ENCODE data around the gene GRIN2A.

GRIN2A gene

DNA sequence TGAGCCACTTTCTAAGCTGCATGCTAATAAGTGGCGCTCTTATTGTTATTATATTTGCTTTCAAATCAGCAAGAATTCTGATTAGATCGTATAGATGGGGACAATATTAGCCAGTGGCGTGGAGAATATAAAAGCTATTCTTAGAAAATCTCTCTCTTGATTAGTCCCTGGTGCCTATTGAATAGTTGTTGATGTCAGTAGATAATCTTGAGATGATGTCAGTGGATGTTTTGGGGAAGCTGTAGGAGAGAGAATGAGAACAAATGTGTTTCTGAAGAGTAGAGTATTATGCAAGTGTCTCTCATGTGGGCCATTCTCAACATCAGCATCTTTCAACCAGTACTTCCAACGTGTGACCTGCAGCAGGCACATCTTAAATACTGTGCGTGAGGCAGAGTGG, 445.7 kb downstream of the GRIN2A start:
- DNase-seq, result no peak

DNA sequence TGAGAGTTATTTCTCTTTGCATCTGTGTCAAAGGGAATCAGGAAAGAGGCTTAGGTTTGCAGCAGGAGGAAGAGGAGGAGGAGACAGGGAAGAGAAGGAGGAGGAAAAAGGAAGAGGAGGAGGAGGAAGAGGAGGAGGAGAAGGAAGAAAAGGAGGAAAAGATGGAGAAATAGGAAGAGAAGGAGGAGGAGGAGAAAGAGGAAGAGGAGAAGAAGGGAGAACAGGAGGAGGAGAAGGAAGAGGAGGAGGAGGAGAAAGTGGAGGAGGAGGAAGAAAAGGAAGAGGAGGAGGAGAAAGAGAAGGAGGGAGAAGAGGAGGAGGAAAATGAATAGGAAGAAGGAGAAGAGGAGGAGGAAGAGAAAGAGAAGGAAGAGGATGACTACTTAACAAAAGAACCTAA, 459.1 kb downstream of the GRIN2A start:
- DNase-seq, result no peak

DNA sequence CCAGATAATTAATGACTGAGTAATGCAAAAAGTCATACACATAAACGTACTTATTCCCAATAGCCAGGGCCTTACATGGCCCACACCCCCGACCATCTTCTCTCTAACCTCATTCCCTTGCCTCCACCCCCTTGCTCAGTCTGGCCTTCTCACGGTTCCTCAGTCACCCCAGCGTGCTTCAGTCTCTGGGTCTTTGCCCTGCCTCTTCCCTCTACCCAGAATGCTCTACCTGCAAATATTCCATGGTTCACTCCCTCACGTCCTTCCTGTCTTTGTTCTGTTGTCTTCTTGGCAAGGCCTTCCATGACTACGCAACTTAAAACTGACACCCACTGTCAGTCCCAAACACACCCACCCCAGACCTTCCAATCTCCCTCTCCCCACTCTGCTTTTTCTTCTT, 468.3 kb downstream of the GRIN2A start:
- no peak for DNase-seq

DNA sequence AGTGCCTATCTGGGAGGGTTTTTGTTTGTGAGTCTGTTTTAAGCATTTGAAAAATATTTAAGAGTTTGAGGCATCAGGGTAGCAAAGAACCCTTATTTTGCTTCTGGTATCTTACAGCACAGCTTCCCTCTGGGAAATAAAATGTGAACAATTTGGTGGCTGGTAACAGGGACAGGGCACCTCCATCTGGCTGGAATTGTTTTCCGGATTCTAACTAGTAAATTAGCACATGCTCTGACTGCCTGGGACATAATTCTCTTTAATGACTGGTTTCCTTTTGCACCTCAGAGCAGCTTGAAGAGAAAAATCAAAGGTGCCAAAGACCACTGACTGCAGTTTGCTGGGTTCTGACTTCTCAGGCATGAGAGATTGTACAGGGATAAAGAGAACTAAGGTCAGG, 469.1 kb downstream of the GRIN2A start:
- DNase-seq, result no peak

DNA sequence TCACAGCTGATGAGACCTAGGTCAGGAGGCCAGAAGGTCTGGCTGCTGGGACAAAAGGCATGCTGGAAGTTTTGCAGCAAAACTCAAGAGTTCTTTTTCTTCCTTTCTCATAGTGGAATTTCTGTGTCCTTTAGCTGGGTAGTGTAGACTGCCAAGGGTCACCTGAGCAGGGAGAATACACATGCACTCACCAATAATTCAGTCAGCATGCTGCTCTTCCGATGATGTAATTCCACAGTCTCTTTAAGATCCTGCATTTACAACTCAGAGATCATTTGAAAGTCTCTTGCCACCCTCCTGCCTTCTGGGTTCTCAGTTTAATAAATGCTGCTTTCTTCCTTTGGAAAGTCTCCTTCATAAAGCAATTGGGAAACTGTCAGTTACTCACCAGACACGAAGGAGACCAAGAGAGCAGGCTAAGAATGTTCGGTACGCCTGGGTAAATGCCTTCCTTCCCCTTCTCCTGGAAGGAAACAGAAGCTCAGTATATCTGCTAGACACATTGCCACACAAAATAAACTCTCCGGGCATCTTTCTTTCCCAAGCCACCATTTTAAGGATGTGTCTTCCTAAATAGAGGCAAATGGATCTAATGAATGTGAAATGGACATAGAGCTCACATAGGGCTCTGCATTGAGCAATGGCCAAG, 473.1 kb downstream of the GRIN2A start:
- DNase-seq, result no peak

DNA sequence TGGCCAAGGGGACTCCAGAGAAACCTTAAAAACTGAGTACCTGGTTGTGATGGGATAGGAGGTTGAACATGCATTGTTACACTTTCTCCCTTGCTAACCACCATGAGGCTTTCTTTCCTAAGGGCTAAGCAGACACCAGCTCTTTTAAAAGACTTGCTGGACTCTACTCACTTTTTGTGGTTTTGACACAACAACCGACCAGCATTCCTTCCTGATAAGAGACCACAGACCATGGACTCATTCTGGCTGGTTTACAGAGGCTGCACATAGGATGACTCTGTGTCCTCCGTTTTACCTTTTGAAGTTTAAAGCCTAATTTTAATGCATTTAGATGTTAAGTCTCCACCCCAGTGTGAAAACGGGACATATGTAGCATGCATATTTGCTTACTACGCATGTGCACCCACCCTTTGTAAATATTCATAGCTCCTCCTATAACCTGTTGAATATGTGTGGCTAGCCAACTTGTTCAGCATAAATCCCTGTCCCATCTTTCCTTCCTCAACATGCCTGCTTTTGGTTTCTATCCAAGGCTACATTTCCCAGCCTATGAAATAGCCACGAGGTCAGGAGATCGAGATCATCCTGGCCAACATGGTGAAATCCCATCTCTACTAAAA, 475.9 kb downstream of the GRIN2A start:
- DNase-seq, result no peak

DNA sequence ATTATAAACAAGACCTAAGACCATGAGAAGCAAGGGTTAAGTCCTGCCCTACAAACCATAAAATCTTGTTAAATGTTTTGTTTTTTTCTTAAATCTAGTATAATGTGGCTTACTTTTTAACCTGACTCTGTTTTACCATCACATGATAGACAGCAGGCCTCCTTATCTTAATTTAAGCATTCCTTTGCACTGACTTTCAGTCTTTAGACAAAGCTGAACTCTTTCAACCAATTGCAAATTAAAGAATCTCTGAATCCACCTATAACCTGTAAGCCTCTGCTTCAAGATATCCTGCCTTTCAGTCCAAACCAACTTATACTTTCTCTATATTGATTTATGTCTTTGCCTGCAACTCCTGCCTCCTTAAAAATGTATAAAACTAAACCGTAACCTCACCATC, 478.5 kb downstream of the GRIN2A start:
- DNase-seq, result no peak
